Liver (tissue), 9 donors: ENCODE results near the gene RTN1. TPM values are rescaled to one million over a fixed set of nuclear protein-coding genes. Genes with fewer than 3 reads are reported as not detected.

Experiments used
- DNase-seq: peaks from one replicate; pipeline ENCODE4 v3.0.0-alpha.2; 2017; ENCODE audit warnings: low spot score
- H3K27ac ChIP-seq, 2 donors: one replicate each; pipeline ENCODE4 v1.7.0; 2013; ENCODE audit warnings: inconsistent platforms in 2 of 2, low read length in 2 of 2, control low read depth in 1 of 2, low read depth in 1 of 2, mild to moderate bottlenecking in 1 of 2
- H3K27me3 ChIP-seq, 4 donors: one replicate each; pipeline versions ENCODE4 v1.6.1 to v1.7.0; 2013; ENCODE audit warnings: low read length in 3 of 4, inconsistent platforms in 1 of 4, mild to moderate bottlenecking in 1 of 4, moderate library complexity in 1 of 4; ENCODE audit not compliant: control insufficient read depth in 4 of 4, insufficient read depth in 4 of 4
- H3K36me3 ChIP-seq, 4 donors: one replicate each; pipeline versions ENCODE4 v1.6.1 to v1.7.0; 2013; ENCODE audit warnings: low read length in 3 of 4, mild to moderate bottlenecking in 3 of 4, low read depth in 1 of 4, moderate library complexity in 1 of 4; ENCODE audit not compliant: control insufficient read depth in 4 of 4, insufficient read depth in 3 of 4
- H3K4me1 ChIP-seq, 4 donors: one replicate each; pipeline versions ENCODE4 v1.6.1 to v1.7.0; 2013; ENCODE audit warnings: low read length in 3 of 4, mild to moderate bottlenecking in 3 of 4, moderate library complexity in 1 of 4; ENCODE audit not compliant: control insufficient read depth in 4 of 4, insufficient read depth in 4 of 4
- H3K4me3 ChIP-seq, 3 donors: one replicate each; pipeline versions ENCODE4 v1.6.1 to v1.7.0; 2013; ENCODE audit warnings: low read length in 3 of 3, control low read depth in 1 of 3, low read depth in 1 of 3, mild to moderate bottlenecking in 1 of 3
- H3K9ac ChIP-seq, 2 donors: one replicate each; pipeline ENCODE4 v1.7.0; 2013; ENCODE audit warnings: low read length in 2 of 2, mild to moderate bottlenecking in 2 of 2, moderate library complexity in 2 of 2, control low read depth in 1 of 2, low read depth in 1 of 2
- H3K9me3 ChIP-seq, 4 donors: one replicate each; pipeline versions ENCODE4 v1.6.1 to v1.7.0; 2013; ENCODE audit warnings: low read length in 3 of 4; ENCODE audit not compliant: control insufficient read depth in 4 of 4
- ATF3 ChIP-seq: IDR thresholded peaks from 2 replicates; pipeline ENCODE4 v1.6.1; 2016; ENCODE audit warnings: antibody characterized with exemption
- CTCF ChIP-seq: fragments of 150-350 bp; IDR thresholded peaks from 2 replicates; pipeline ENCODE4 v1.5.1; 2017; ENCODE audit warnings: improper control_type of control experiment, low read depth, low read length; ENCODE audit not compliant: missing input control
- EGR1 ChIP-seq, 2 donors: IDR thresholded peaks; 2 replicates each; pipeline ENCODE4 v1.6.1; 2016 to 2018; ENCODE audit warnings: antibody characterized with exemption in 2 of 2, low read depth in 2 of 2
- FOXA2 ChIP-seq: IDR thresholded peaks from 2 replicates; pipeline ENCODE4 v1.6.1; 2016; ENCODE audit warnings: antibody characterized with exemption
- GABPA ChIP-seq, 2 donors: IDR thresholded peaks in 1 of 2; conservative IDR thresholded peaks in 1 of 2; 2 replicates each; pipeline ENCODE4 v1.6.1; 2016; ENCODE audit warnings: antibody characterized with exemption in 2 of 2, mild to moderate bottlenecking in 1 of 2, moderate library complexity in 1 of 2
- HNF4A ChIP-seq, 2 donors: conservative IDR thresholded peaks; 2 replicates each; pipeline ENCODE4 v1.6.1; 2016; ENCODE audit warnings: antibody characterized with exemption in 2 of 2, mild to moderate bottlenecking in 2 of 2
- HNF4G ChIP-seq: IDR thresholded peaks from 2 replicates; pipeline ENCODE4 v1.6.1; 2016; ENCODE audit warnings: antibody characterized with exemption
- JUND ChIP-seq, 2 donors: IDR thresholded peaks; 2 replicates each; pipeline ENCODE4 v1.6.1; 2016; ENCODE audit warnings: antibody characterized with exemption in 2 of 2
- MAX ChIP-seq: IDR thresholded peaks from 2 replicates; pipeline ENCODE4 v1.6.1; 2016; ENCODE audit warnings: antibody characterized with exemption
- NR2F2 ChIP-seq: IDR thresholded peaks from 2 replicates; pipeline ENCODE4 v1.6.1; 2016; ENCODE audit warnings: antibody characterized with exemption
- RAD21 ChIP-seq, 2 donors: IDR thresholded peaks; 2 replicates each; pipeline ENCODE4 v1.6.1; 2016; ENCODE audit warnings: antibody characterized with exemption in 2 of 2, mild to moderate bottlenecking in 2 of 2
- REST ChIP-seq: IDR thresholded peaks from 2 replicates; pipeline ENCODE4 v1.6.1; 2016; ENCODE audit warnings: antibody characterized with exemption, mild to moderate bottlenecking
- RXRA ChIP-seq, 2 donors: IDR thresholded peaks; 2 replicates each; pipeline ENCODE4 v1.6.1; 2017 to 2018; ENCODE audit warnings: antibody characterized with exemption in 2 of 2, mild to moderate bottlenecking in 1 of 2
- SP1 ChIP-seq: IDR thresholded peaks from 2 replicates; pipeline ENCODE4 v1.6.1; 2018; ENCODE audit warnings: antibody characterized with exemption, mild to moderate bottlenecking
- TAF1 ChIP-seq: conservative IDR thresholded peaks from 2 replicates; pipeline ENCODE4 v1.6.1; 2016; ENCODE audit warnings: antibody characterized with exemption, mild to moderate bottlenecking
- YY1 ChIP-seq: IDR thresholded peaks from 2 replicates; pipeline ENCODE4 v1.6.1; 2016; ENCODE audit warnings: antibody characterized with exemption, mild to moderate bottlenecking
- ZBTB33 ChIP-seq: IDR thresholded peaks from 2 replicates; pipeline ENCODE4 v1.6.1; 2016; ENCODE audit warnings: antibody characterized with exemption
- WGBS: extraction: QIAGEN DNeasy Blood & Tissue Kit; methylation state at CpG from one replicate; pipeline ENCODE4 v1.1.7; 2013; 5-methylcytosine and 5-hydroxymethylcytosine counted together
- polyA plus RNA-seq, 2 donors: library from polyadenylated mRNA; stranded (reverse) in 1 of 2; unstranded in 1 of 2; fragments of 200-250 nt in 1 of 2; fragments of >200 nt in 1 of 2; fragmentation: Nextera tagmentation in 1 of 2; extraction: Ambion mirVana in 1 of 2; gene quantifications; one replicate each; pipeline versions ENCODE4 v1.2.1 to v1.2.3, GENCODE V29; 2013 to 2015
- total RNA-seq, 2 donors: library from RNA; depleted of rRNA; stranded (reverse); fragments of >200 nt; gene quantifications; one replicate each; pipeline ENCODE4 v1.2.3, GENCODE V29; 2014
- donor health status: healthy.
- donor health status: healthy.
- donor health status: healthy.
- donor health status: healthy.
- donor health status: healthy.

The RTN1 gene
- total and polyA plus RNA-seq, 4 donors: 0.08 to 1.8 (median 0.37) TPM

- Histone ChIP-seq H3K36me3 (no peaks in the 10 kb centered on the region), H3K27ac (no peak overlapping the region), H3K9me3 (no peaks in the 10 kb centered on the region), H3K4me1 (no peaks in the 10 kb centered on the region), H3K4me3 (no peak overlapping the region), H3K27me3 (no peaks in the 10 kb centered on the region), H3K9ac (no peak overlapping the region)
- DNase-seq: no peak
- 39% methylated on average over 3 of the region's 3 CpGs for WGBS
- TF ChIP-seq HNF4G: no peak
- TF ChIP-seq RAD21 (IDR thresholded peaks at IDR 0.05): no peak
- TF ChIP-seq FOXA2: no peak
- TF ChIP-seq CTCF: no peak
- no peak for TF ChIP-seq REST
- no peak for TF ChIP-seq ATF3
- no peak for TF ChIP-seq TAF1
- no peak for TF ChIP-seq SP1
- TF ChIP-seq GABPA (IDR thresholded peaks at IDR 0.05 in 1 of 2, conservative IDR thresholded peaks at IDR 0.05 in 1 of 2): no peak
- no peak for TF ChIP-seq HNF4A (conservative IDR thresholded peaks at IDR 0.05)
- no peak for TF ChIP-seq RXRA (IDR thresholded peaks at IDR 0.05)
- TF ChIP-seq NR2F2: no peak
- no peak for TF ChIP-seq ZBTB33
- TF ChIP-seq YY1: no peak
- no peak for TF ChIP-seq MAX
Observed at GRCh38 chr14:59601056-59601455, 269.5 kb downstream of the RTN1 start.

- 69% methylated on average over 2 of the region's 2 CpGs for WGBS
- Histone ChIP-seq H3K27ac (no peak overlapping the region), H3K9ac (no peak overlapping the region), H3K27me3 (no peaks in the 10 kb centered on the region), H3K4me3 (no peak overlapping the region), H3K36me3 (no peaks in the 10 kb centered on the region), H3K9me3 (no peaks in the 10 kb centered on the region), H3K4me1 (no peaks in the 10 kb centered on the region)
- no peak for TF ChIP-seq ZBTB33
- TF ChIP-seq EGR1 (IDR thresholded peaks at IDR 0.05; ENCODE audit: low read depth in 2 of 2): no peak
- no peak for TF ChIP-seq REST
- no peak for TF ChIP-seq JUND (IDR thresholded peaks at IDR 0.05)
- TF ChIP-seq TAF1: no peak
- no peak for DNase-seq
Observed at GRCh38 chr14:59600211-59600945, 270.2 kb downstream of the RTN1 start.
